GM23248 (cell line): ENCODE results near the gene SEC16A.

Experiments used
- EZH2 ChIP-seq: fragments of 200-600 bp; sonication (generic); IDR thresholded peaks from 2 replicates; pipeline ENCODE4 v1.6.1; 2018; ENCODE audit warnings: antibody characterized with exemption, mild to moderate bottlenecking; ENCODE audit not compliant: insufficient read depth, poor library complexity, severe bottlenecking
- EZH2phosphoT487 ChIP-seq: fragments of 200-600 bp; sonication (generic); IDR thresholded peaks from 2 replicates; pipeline ENCODE4 v1.6.1; 2018; ENCODE audit warnings: antibody characterized with exemption, moderate library complexity, mild to moderate bottlenecking, low read depth; ENCODE audit not compliant: insufficient read depth

- TF ChIP-seq EZH2 (no peak), EZH2phosphoT487 (no peak)
These were observed 19.3 kb downstream of the SEC16A start for GRCh38 chr9:136463578-136463977.
